H9 (cell line): ENCODE data around the gene IGDCC3. TPM values are rescaled to one million over a fixed set of nuclear protein-coding genes. Genes with fewer than 3 reads are reported as not detected.
A peak's percentile ranks its signal among the peaks of the same experiment; 100 is the strongest.

ENCODE experiments used
- DNase-seq: peaks from one replicate; pipeline ENCODE4 v3.0.0-alpha.2; 2017
- H2AFZ ChIP-seq: one replicate; pipeline ENCODE4 v1.6.1; 2013; ENCODE audit warnings: mild to moderate bottlenecking, low read length, control low read depth, moderate library complexity
- H2AK5ac ChIP-seq: 2 replicates; pipeline ENCODE4 v1.6.1; 2013; ENCODE audit warnings: low read length, control low read depth, mixed read lengths; ENCODE audit not compliant: insufficient read length
- H2BK120ac ChIP-seq: one replicate; pipeline ENCODE4 v1.6.1; 2013; ENCODE audit warnings: low read depth, mild to moderate bottlenecking, low read length, control low read depth, inconsistent platforms; ENCODE audit not compliant: poor library complexity, severe bottlenecking
- H2BK12ac ChIP-seq: 2 replicates; pipeline ENCODE4 v1.6.1; 2013; ENCODE audit warnings: low read length, control low read depth, mixed read lengths, low read depth; ENCODE audit not compliant: insufficient read length
- H2BK15ac ChIP-seq: 2 replicates; pipeline ENCODE4 v1.6.1; 2013; ENCODE audit warnings: low read depth, low read length, control low read depth
- H2BK20ac ChIP-seq: one replicate; pipeline ENCODE4 v1.6.1; 2013; ENCODE audit warnings: low read depth, mild to moderate bottlenecking, low read length, control low read depth, inconsistent platforms; ENCODE audit not compliant: poor library complexity, severe bottlenecking
- H2BK5ac ChIP-seq: 2 replicates; pipeline ENCODE4 v1.6.1; 2013; ENCODE audit warnings: low read length, control low read depth, mixed read lengths; ENCODE audit not compliant: insufficient read length
- H3K14ac ChIP-seq: 2 replicates; pipeline ENCODE4 v1.6.1; 2013; ENCODE audit warnings: low read length, control low read depth; ENCODE audit not compliant: insufficient read depth
- H3K18ac ChIP-seq: 2 replicates; pipeline ENCODE4 v1.6.1; 2013; ENCODE audit warnings: low read depth, mild to moderate bottlenecking, mixed read lengths, low read length, control low read depth; ENCODE audit not compliant: insufficient read length
- H3K23ac ChIP-seq: 2 replicates; pipeline ENCODE4 v1.6.1; 2013; ENCODE audit warnings: low read length, control low read depth, mixed read lengths, low read depth; ENCODE audit not compliant: insufficient read length
- H3K23me2 ChIP-seq: 2 replicates; pipeline ENCODE4 v1.6.1; 2013; ENCODE audit warnings: low read depth, mild to moderate bottlenecking, mixed read lengths, low read length, control low read depth; ENCODE audit not compliant: insufficient read length, poor library complexity, severe bottlenecking
- H3K27ac ChIP-seq: 2 replicates; pipeline ENCODE4 v1.5.1; 2013; ENCODE audit warnings: low read length, control low read depth, mixed read lengths, low read depth; ENCODE audit not compliant: insufficient read length
- H3K27me3 ChIP-seq: 2 replicates; pipeline ENCODE4 v1.6.1; 2013; ENCODE audit warnings: low read length, control low read depth, inconsistent platforms; ENCODE audit not compliant: insufficient read depth
- H3K4ac ChIP-seq: 2 replicates; pipeline ENCODE4 v1.6.1; 2013; ENCODE audit warnings: low read depth, mild to moderate bottlenecking, control low read depth, inconsistent platforms, low read length, moderate library complexity
- H3K4me1 ChIP-seq: 2 replicates; pipeline ENCODE4 v1.6.1; 2013; ENCODE audit warnings: low read length, control low read depth, inconsistent platforms; ENCODE audit not compliant: insufficient read depth
- H3K4me2 ChIP-seq: 2 replicates; pipeline ENCODE4 v1.6.1; 2013; ENCODE audit warnings: low read length, control low read depth, mixed read lengths; ENCODE audit not compliant: insufficient read length, insufficient read depth
- H3K56ac ChIP-seq: 2 replicates; pipeline ENCODE4 v1.6.1; 2013; ENCODE audit warnings: low read depth, mild to moderate bottlenecking, mixed read lengths, low read length, control low read depth; ENCODE audit not compliant: insufficient read length
- H3K79me1 ChIP-seq: 2 replicates; pipeline ENCODE4 v1.6.1; 2013; ENCODE audit warnings: low read depth, mild to moderate bottlenecking, moderate library complexity, low read length, control low read depth, inconsistent platforms; ENCODE audit not compliant: insufficient read depth, poor library complexity, severe bottlenecking
- H3K79me2 ChIP-seq: 2 replicates; pipeline ENCODE4 v1.6.1; 2013; ENCODE audit warnings: low read length, control low read depth, inconsistent platforms; ENCODE audit not compliant: insufficient read depth
- H3K9ac ChIP-seq: 2 replicates; pipeline ENCODE4 v1.6.1; 2013; ENCODE audit warnings: low read length, control low read depth, mixed read lengths; ENCODE audit not compliant: insufficient read length; ENCODE audit errors: extremely low read depth
- H3K9me3 ChIP-seq: one replicate; pipeline ENCODE4 v1.6.1; 2013; ENCODE audit warnings: low read depth, low read length, inconsistent platforms; ENCODE audit not compliant: control insufficient read depth
- H3T11ph ChIP-seq: one replicate; pipeline ENCODE4 v1.6.1; 2013; ENCODE audit warnings: mild to moderate bottlenecking, low read length, control low read depth, inconsistent platforms
- H4K20me1 ChIP-seq: one replicate; pipeline ENCODE4 v1.6.1; 2013; ENCODE audit not compliant: control insufficient read depth, insufficient read length, insufficient read depth
- H4K5ac ChIP-seq: 2 replicates; pipeline ENCODE4 v1.6.1; 2013; ENCODE audit warnings: low read depth, mild to moderate bottlenecking, mixed read lengths, low read length, control low read depth; ENCODE audit not compliant: insufficient read length
- H4K8ac ChIP-seq: replicated peaks from 2 replicates; pipeline ENCODE4 v1.6.1; 2013; ENCODE audit warnings: low read length, control low read depth, mixed read lengths, low read depth; ENCODE audit not compliant: insufficient read length
- H4K91ac ChIP-seq: 2 replicates; pipeline ENCODE4 v1.6.1; 2013; ENCODE audit warnings: low read depth, mild to moderate bottlenecking, moderate library complexity, mixed read lengths, low read length, control low read depth; ENCODE audit not compliant: insufficient read length
- H3K27ac Mint-ChIP-seq, 3 experiments: 2 replicates in 2 of 3; 3 replicates in 1 of 3; pipeline ENCODE4 v1.8.0; 2020 to 2021; ENCODE audit warnings: mixed read lengths in 3 of 3, mild to moderate bottlenecking in 1 of 3, moderate library complexity in 1 of 3
- H3K27me3 Mint-ChIP-seq: 2 replicates; pipeline ENCODE4 v1.8.0; 2021; ENCODE audit warnings: low read depth, mild to moderate bottlenecking, moderate library complexity, mixed read lengths
- H3K36me3 Mint-ChIP-seq, 3 experiments: 2 replicates in 2 of 3; 3 replicates in 1 of 3; pipeline ENCODE4 v1.8.0; 2020 to 2021; ENCODE audit warnings: low read depth in 3 of 3, mixed read lengths in 3 of 3; ENCODE audit not compliant: insufficient read depth in 1 of 3
- H3K4me1 Mint-ChIP-seq, 2 experiments: 2 replicates each; pipeline ENCODE4 v1.8.0; 2020; ENCODE audit warnings: mixed read lengths in 2 of 2
- H3K4me3 Mint-ChIP-seq, 2 experiments: 2 replicates in 1 of 2; 3 replicates in 1 of 2; pipeline ENCODE4 v1.8.0; 2020 to 2021; ENCODE audit warnings: mild to moderate bottlenecking in 2 of 2, mixed read lengths in 2 of 2, moderate library complexity in 1 of 2
- H3K9me3 Mint-ChIP-seq, 2 experiments: 2 replicates in 1 of 2; 3 replicates in 1 of 2; pipeline ENCODE4 v1.8.0; 2020; ENCODE audit warnings: mild to moderate bottlenecking in 2 of 2, mixed read lengths in 2 of 2, moderate library complexity in 1 of 2
- CTCF ChIP-seq: fragments of 200-600 bp; sonication (generic); conservative IDR thresholded peaks from 3 replicates; pipeline ENCODE4 v1.8.0; 2021; ENCODE audit warnings: antibody characterized with exemption, mild to moderate bottlenecking
- WGBS: extraction: QIAGEN DNeasy Blood & Tissue Kit; methylation state at CpG from one replicate; pipeline ENCODE4 v1.1.7; 2013; ENCODE audit warnings: missing lambda C conversion rate, low lambda C conversion rate, mixed read lengths; ENCODE audit not compliant: insufficient read length; ENCODE audit errors: extremely low coverage; 5-methylcytosine and 5-hydroxymethylcytosine counted together
- total RNA-seq: library from RNA; stranded (reverse); gene quantifications from 2 replicates; pipeline ENCODE4 v1.2.1, GENCODE V29; 2021

IGDCC3 gene
- total RNA-seq, 1 experiment from 2014 or later = 18.9 TPM

- no peaks in the 10 kb centered on the region; the same call in 1 of the 2 replicates for H3K27me3 Mint-ChIP-seq
- no peak for DNase-seq
- no peak overlapping the region for H2AFZ ChIP-seq
- no peaks in the 10 kb centered on the region for H3K27me3 ChIP-seq
- H3T11ph ChIP-seq = no peak overlapping the region
- H3K4me1 Mint-ChIP-seq = peaks cover 6% of the 10 kb centered on the region in 2 experiments
- H2AK5ac ChIP-seq = no peak overlapping the region
- H3K9me3 ChIP-seq = no peaks in the 10 kb centered on the region
- no peaks in the 10 kb centered on the region for H3K79me1 ChIP-seq
- no peak overlapping the region for H3K18ac ChIP-seq
- H3K36me3 Mint-ChIP-seq = no peaks in the 10 kb centered on the region
- H3K23ac ChIP-seq = no peak overlapping the region
- no CpG with 5 or more reads among the region's 1 CpG for WGBS
- no peak overlapping the region for H3K14ac ChIP-seq
- no peak overlapping the region for H2BK12ac ChIP-seq
- no peaks in the 10 kb centered on the region for H3K23me2 ChIP-seq
- no peaks in the 10 kb centered on the region for H3K4me1 ChIP-seq
- H3K79me2 ChIP-seq = no peaks in the 10 kb centered on the region
- H4K91ac ChIP-seq = no peak overlapping the region
- no peaks in the 10 kb centered on the region; a peak in 1 of 5 replicates for H3K9me3 Mint-ChIP-seq
- H3K27ac ChIP-seq = no peak overlapping the region
- no peak overlapping the region for H3K9ac ChIP-seq
- no peaks in the 10 kb centered on the region for H4K20me1 ChIP-seq
- H3K4me3 Mint-ChIP-seq = no peak overlapping the region
- no peak overlapping the region for H2BK20ac ChIP-seq
- H2BK120ac ChIP-seq = no peak overlapping the region
- no peak for TF ChIP-seq CTCF
- no peak overlapping the region for H2BK5ac ChIP-seq
- no peak overlapping the region for H3K4ac ChIP-seq
- H4K5ac ChIP-seq = no peak overlapping the region
- no peak overlapping the region for H3K56ac ChIP-seq
- no peak overlapping the region for H4K8ac ChIP-seq
- H2BK15ac ChIP-seq = no peak overlapping the region
- H3K4me2 ChIP-seq = no peak overlapping the region
- peak overlapping the region in 1 of 3 experiments; percentile 5; a peak in 1 of 7 replicates for H3K27ac Mint-ChIP-seq
Measured at GRCh38 chr15:65292938-65293518, 84.8 kb downstream of the IGDCC3 start.
